ENCODE results near the gene PTAR1. TPM values are rescaled to one million over a fixed set of nuclear protein-coding genes. Genes with fewer than 3 reads are reported as not detected.
A peak's percentile ranks its signal among the peaks of the same experiment; 100 is the strongest.

PTAR1 gene
- total and polyA plus RNA-seq, 10 of the 15 experiments (the other 5 are each of a cell fraction or from before 2014, with no cell fraction given), result 4.9 to 27.6 (median 14.2) TPM

- ChIA-PET RAD21 (ENCODE audit: unreplicated experiment) (interaction anchor here (0.7 kb wide), 1 partner anchor 12 kb away, joined by 3 read pairs; no protein-coding TSS in a partner anchor), POLR2A (interaction anchor here (1.0 kb wide), 1 partner anchor 14 kb away, joined by 3 read pairs; the partner anchor contains the start of gene PTAR1), SMC1A (ENCODE audit: uncharacterized antibody, unreplicated experiment) (interaction anchor here (1.2 to 1.7 kb wide), 2 partner anchors 9 to 63 kb away, joined by 4 read pairs; no protein-coding TSS in a partner anchor), CTCF (interaction anchor here (1.2 to 2.1 kb wide), 2 partner anchors 9 to 10 kb away, joined by 3 to 8 read pairs; no protein-coding TSS in a partner anchor)
- no TSS peak for BruUV-seq (replicated peaks)
- 48% methylated on average over 3 of the region's 3 CpGs for WGBS (ENCODE audit: insufficient coverage, insufficient replicate concordance, low lambda C conversion rate, missing lambda C conversion rate)
- H3K4me3 ChIP-seq, result no peak overlapping the region
- DNase-seq (ENCODE audit: low read depth, low spot score) (no peak), ATAC-seq (no peak), FAIRE-seq (no peak)
- H3K4me2 ChIP-seq (ENCODE audit: control insufficient read depth, insufficient read depth), result no peak overlapping the region
- peaks cover 0 to 5% of the 10 kb centered on the region in 2 experiments; a peak in 1 of 4 replicates for H3K36me3 ChIP-seq (ENCODE audit: control insufficient read depth in 2 of 2, insufficient read depth in 2 of 2, low read length in 1 of 2)
- no peaks in the 10 kb centered on the region for H4K20me1 ChIP-seq (ENCODE audit: control insufficient read depth, insufficient read depth)
- no peaks in the 10 kb centered on the region for H3K4me1 ChIP-seq (ENCODE audit: control insufficient read depth, insufficient read depth, low read length)
- intact Hi-C loops (cut with micrococcal nuclease; ENCODE audit: unreplicated experiment), result no loop called here
- no peak overlapping the region for H3K9ac ChIP-seq (ENCODE audit: control insufficient read depth, insufficient read depth, low read length)
- H3K79me2 ChIP-seq (ENCODE audit: control insufficient read depth, insufficient read depth, low read length), result no peaks in the 10 kb centered on the region; the same call in 1 of the 2 replicates
- no peak overlapping the region for H3K27ac ChIP-seq (ENCODE audit: control insufficient read depth, insufficient read depth)
- TF ChIP-seq SP1 (IDR thresholded peaks at IDR 0.05; ENCODE audit: low read depth, low read length), result no peak
- 0 out of 6 replicates have a peak, but pooled peaks of 1 of the 3 experiments have one; percentile 3 for TF ChIP-seq CTCF (IDR thresholded peaks at IDR 0.05 in 2 of 3, conservative IDR thresholded peaks at IDR 0.05 in 1 of 3; ENCODE audit: control insufficient read depth in 2 of 3, extremely low read depth in 1 of 3, insufficient read depth in 1 of 3, low read depth in 3 of 3, low read length in 3 of 3)
- H3K27me3 ChIP-seq (replicated peaks in 1 of 2; ENCODE audit: control insufficient read depth in 2 of 2, insufficient read depth in 2 of 2, low read length in 1 of 2), result no peaks in the 10 kb centered on the region
- no peaks in the 10 kb centered on the region for H3K9me3 ChIP-seq (replicated peaks; ENCODE audit: control insufficient read depth, insufficient read depth, low read length)
- in situ Hi-C loops (cut with MboI), result no loop called here
- no peak overlapping the region for H2AFZ ChIP-seq (ENCODE audit: control insufficient read depth, low read depth, low read length)
Observed at GRCh38 chr9:69745716-69746437, 13.9 kb downstream of the PTAR1 start.
